T-helper 1 cell treated with Interleukin-12 subunit alpha and Interleukin-12 subunit beta and Interleukin-4 antibody, amounts not matched to agents 30 ng/mL and 1 ng/mL, for 36 hours (primary cell): ENCODE measurements around the gene COL24A1. TPM values are rescaled to one million over a fixed set of nuclear protein-coding genes. Genes with fewer than 3 reads are reported as not detected.
"Not testable (repeated sequence)": the region's sequence is repeated elsewhere in the genome, so short reads cannot be mapped to it uniquely, and the experiment has no call there.

Experiments
- intact Hi-C: fragments of 100-400 bp; cut with micrococcal nuclease; formaldehyde crosslinking; loops from one replicate; pipeline ENCODE4 v1.15.1; 2024
- total RNA-seq: library from RNA; stranded (reverse); gene quantifications from 2 replicates; pipeline ENCODE4 v1.2.3, GENCODE V29; 2022

The COL24A1 gene
- total RNA-seq, 1 donor from 2014 or later, result 0.02 TPM

DNA sequence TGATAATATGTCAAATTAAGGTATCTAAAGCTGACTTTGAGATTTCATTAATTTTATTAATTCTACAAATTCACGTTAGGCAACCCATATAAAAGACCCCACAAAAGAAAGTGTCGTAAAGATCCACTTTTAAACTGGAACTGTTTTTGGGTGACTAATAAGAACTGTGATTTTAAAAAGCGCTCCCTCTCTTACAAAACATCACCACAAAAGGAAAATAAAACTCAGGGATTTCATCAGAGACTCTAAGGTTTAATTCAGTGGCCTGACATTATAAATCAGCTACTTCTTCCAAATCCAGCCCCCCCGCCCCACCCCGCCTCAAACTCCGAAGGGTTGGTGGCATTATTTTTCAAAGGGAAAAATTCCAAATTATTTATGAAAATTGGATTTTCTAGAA is 2.7 kb downstream of the COL24A1 start:
- intact Hi-C loops, result no loop called here

DNA sequence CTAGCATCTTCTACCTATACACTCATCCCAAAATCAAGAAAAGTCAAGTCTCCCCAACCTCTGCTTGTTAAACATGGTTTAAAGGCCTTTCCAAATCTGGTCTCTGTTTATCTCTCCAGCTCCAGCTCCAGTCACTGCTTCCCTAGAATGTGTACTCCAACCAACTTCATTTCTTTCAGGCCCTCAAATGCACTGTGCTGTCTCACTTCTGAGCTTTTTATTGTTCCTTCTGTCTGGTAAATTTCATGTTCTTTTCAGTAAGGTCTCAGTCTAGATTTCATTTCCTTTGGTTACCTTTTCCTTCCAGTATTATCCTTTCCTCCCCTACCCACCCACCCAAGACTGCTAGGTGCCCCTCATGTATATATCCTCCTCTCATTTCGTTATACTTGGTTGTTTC is 3.7 kb downstream of the COL24A1 start:
- intact Hi-C loops, result no loop called here

- intact Hi-C loops, result no loop called here
Observed at GRCh38 chr1:86151427-86151826, 5.1 kb downstream of the COL24A1 start.

GRCh38 chr1:86150553-86151055 is 6.0 kb downstream of the COL24A1 start:
- intact Hi-C loops, result no loop called here

DNA sequence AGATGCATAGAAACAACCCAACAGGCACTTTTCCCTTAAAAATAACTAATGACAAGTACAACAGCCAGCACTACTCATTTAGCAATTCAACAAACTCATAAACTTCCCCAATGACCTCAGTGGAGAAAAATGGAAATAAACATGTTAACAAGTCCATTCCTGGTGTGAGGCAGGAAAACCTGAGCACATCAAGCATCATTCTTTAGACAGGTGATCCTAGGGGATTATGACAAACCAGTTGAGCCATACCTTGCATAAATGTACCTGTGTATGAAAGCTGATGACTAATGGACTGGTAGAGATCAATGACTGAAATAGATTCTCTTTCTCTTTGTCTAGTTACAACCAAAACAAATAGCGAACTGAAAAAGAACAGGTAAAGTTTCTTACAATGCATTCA is 7.0 kb downstream of the COL24A1 start:
- intact Hi-C loops, result no loop called here

GRCh38 chr1:86147755-86148154 is 8.8 kb downstream of the COL24A1 start:
- intact Hi-C loops, result no loop called here

- intact Hi-C loops, result no loop called here
Observed at GRCh38 chr1:86146566-86146965, 10.0 kb downstream of the COL24A1 start.

GRCh38 chr1:86140281-86140880 is 16.2 kb downstream of the COL24A1 start:
- intact Hi-C loops, result no loop called here

DNA sequence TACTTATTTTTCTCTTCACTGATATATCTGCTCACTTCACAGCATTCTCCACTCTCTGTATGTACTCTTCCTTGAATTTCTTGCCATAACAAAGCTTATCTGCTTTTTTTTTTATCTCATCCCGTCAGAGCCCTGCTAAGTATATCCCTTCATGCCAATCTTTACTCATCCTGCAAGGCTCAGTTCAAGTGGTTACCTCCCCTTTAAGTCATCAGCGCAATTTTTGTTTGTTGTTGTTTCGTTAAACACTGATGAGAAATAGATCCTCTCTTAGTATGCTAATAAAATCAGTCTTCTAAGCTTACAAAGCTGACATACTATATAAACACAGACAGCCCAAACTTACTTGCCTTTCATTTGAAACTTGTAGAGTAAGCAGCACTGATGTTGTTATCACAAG is 17.8 kb downstream of the COL24A1 start:
- intact Hi-C loops, result no loop called here

GRCh38 chr1:86137436-86137835 is 19.1 kb downstream of the COL24A1 start:
- intact Hi-C loops, result no loop called here

DNA sequence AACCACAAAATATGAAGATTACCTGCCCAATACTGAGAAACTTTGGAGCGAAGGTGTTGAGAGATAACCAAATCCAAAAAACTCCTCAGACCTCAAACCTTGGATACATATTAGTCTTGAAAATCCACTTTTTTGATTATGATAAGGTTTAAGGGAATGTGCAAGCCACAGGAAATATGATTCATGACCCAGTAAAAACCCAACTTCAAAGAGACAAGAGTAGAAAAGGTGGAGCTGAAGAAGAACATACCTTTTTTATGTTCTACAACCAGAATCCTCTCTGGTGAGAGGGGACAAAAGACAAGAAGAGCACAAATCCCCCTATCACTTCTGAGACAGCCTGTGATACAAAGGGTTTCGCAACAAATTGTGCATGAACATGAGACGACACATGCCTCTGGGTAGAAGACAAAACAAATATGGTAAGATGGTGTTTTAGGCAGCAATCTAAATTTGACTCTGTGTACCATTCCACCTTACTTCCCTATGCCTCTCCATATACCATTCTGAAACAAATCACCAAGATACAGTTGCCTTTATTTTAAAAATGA is 37.3 kb downstream of the COL24A1 start:
- intact Hi-C loops, result no loop called here

DNA sequence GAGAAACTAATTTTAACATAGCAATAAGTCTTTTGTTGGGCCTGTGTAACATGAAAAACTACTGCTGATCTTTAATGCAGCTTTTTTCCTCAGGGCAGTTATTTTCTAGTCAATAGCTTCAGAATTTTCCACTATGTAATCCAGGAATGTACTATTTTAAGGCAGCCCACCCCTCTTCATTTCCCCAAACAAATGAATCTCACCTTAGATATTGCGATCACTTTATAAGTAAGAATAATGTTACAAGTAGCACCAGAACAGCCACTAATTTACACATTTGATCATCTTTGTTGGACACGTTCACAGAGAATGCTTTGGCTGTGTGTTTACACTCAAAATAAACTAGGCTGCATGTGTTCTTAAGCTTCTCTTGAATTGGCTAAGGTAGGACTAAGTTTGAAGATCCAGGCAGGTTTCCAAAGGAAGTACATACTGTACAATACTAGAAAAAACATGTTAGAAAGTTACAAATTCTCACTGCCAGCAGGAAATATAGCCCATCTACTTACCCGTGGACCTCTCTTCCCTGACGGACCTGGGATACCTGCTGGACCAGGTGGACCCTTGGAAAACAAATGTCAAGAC is 41.7 kb downstream of the COL24A1 start:
- intact Hi-C loops, result no loop called here

DNA sequence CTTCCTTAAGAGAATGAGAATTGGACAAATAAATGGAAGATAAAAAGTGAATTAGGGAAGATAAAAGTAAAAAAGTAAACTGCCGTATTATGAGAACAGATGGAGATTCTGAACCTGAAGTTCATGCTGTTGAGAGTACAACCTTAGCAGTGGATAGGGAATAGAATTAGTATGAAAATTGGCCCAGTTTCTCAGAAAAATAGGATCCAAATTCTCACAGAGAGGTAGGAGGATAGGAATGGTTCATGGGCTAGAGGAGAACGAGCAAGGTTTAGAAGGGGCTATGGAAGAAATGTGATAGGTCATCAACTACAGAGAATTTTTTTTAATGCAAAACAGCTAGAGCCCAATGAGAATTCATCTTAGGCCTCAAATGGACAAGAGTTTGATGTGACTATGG is 42.3 kb downstream of the COL24A1 start:
- intact Hi-C loops, result no loop called here

- intact Hi-C loops, result not testable (repeated sequence)
Observed at GRCh38 chr1:86111590-86111989, 45.0 kb downstream of the COL24A1 start.

DNA sequence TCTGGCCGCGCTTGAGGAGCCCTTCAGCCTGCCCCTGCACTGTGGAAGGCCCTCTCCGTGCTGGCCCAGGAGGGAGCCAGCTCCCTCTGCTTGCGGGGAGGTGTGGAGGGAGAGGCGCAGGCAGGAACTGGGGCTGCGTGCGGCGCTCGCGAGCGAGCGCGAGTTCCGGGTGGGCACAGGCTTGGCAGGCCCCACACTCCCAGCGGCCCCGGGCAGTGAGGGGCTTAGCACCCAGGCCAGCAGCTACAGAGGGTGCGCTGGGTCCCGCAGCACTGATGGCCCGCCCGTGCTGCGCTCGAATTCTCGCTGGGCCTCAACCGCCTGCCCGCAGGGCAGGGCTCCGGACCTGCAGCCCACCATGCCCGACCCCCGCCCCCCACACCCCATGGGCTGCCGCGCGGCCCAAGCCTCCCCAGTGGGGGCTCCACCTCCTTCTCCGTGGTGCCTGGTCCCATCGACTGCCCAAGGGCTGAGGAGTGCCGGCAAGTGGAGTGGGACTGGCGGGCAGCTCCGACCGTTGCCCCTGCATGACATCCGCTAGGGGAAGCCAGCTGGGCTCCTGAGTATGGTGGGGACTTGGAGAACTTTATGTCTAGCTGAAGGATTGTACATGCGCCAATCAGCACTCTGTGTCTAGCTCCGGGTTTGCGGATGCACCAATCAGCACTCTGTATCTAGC is 46.0 kb downstream of the COL24A1 start:
- intact Hi-C loops, result no loop called here

DNA sequence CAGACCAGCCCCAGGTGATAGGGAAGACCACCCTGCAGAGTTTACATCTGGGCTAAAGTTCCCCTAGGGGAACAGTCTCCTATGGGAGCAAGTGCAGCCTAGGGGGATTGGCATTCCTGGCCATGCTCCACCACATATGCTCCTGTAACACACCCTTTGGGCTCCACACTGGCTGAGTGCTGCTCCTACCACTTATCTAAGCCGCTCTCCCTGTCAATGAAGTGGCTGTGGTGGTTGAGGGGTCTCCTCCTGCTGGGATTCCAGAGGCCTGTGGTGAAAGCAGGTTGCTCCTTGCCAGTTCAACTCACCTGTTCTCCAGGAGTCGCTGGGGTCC is 51.1 kb downstream of the COL24A1 start:
- intact Hi-C loops, result no loop called here

DNA sequence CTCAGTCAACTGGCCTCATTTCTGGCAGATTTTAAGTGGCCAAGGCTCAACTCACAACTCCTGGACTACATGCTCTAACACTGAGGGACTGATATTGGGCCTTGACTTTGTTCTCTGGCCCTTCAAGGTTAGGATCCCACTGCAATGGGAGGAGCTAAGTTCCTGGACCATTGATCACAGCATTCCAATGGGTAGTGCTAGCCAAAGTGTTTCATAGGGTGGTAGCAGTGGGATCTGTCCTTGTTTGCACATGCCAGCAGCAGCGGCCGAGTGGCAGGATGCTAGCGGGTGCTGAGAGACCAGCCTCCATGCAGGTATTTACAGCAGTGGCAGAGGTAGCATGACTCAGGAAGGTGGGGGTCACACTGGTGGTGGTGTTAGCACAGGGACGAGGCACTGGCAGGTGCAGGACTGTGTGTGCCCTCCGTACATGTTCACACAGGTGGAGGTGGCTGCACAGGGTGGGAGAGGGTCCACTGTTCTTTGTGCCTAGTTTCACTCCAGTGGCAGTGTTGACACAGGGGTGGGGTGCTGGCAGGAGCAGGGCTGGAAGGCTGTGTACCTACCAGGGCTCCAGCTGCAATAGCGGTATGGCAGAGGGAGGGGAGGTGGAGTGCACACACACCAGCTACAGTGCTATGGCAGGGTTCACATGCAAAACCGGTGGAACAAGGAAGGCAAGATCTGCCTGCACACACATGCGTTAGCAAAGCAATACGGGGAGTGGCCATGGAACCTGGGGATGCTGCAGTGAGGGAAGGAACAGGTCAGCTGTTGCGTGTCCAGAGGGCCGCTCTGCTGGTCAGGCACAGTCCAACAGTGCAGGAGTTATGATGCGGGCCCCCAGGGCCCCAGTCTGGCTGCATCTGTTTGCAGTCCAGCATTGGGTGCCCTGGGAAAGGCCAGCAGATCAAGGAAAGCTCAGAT is 51.7 kb downstream of the COL24A1 start:
- intact Hi-C loops, result no loop called here

DNA sequence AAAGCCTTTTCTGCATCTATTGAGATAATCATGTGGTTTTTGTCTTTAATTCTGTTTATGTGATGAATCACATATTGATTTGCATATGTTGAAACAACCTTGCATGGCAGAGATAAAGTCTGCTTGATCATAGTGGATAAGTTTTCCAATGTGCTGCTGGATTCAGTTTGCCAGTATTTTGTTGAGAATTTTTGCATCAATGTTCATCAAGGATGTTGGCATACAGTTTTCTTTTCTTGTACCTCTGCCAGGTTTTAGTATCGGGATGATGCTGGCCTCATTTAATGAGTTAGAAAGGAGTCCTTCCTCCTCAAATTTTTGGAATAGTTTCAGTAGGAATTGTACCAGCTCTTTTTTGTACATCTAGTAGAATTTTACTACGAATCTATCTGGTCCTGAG is 55.0 kb downstream of the COL24A1 start:
- intact Hi-C loops, result no loop called here

DNA sequence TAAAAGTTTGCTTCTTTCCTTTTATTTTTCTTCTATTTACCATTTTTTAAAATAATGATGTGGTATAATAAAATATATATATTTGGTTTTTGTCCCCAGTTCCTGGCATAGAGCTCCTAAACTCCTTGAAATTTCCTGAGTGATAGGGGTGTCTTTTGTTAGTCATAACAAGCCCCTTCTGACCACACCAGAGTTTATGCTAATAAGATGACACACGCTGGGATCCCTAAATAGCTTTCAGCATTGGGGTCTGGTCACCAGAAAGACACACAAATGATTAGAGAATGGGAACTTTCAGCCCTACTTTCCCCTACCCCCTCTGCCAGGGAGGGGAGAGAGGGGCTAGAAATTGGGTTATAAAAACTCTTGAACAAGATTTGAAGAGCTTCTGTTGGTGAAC is 56.2 kb downstream of the COL24A1 start:
- intact Hi-C loops, result no loop called here

GRCh38 chr1:86089765-86090164 is 66.8 kb downstream of the COL24A1 start:
- intact Hi-C loops, result no loop called here

- intact Hi-C loops, result no loop called here
Observed at GRCh38 chr1:86085741-86086409, 70.7 kb downstream of the COL24A1 start.
